HepG2 (cell line): ENCODE measurements around the gene DPYD. TPM values are rescaled to one million over a fixed set of nuclear protein-coding genes. Genes with fewer than 3 reads are reported as not detected.

Source experiments
- ATAC-seq: fragments of 200-7000 bp; cut with Tn5 transposase; 3 replicates; pipeline ENCODE4 v1.9.1; 2020; ENCODE audit warnings: mild to moderate bottlenecking, moderate library complexity
- BruUV-seq: library from RNA; stranded (reverse); fragments of 400-500 nt; replicated peaks from 2 replicates; lab custom pipeline; 2021; lab: Mats Ljungman, UMichigan
- CTCF ChIA-PET: fragments of 300-600 bp; formaldehyde crosslinking; extraction: SDS; loops from one replicate; lab custom pipeline; 2021; ENCODE audit warnings: low total read pairs, inconsistent platforms, low intra/inter-chr PET ratio; lab: Yijun Ruan, JAX
- POLR2A ChIA-PET: fragments of 350-600 bp; sonication (Branson Sonifier 250); formaldehyde crosslinking; loops from one replicate; lab custom pipeline; 2020; ENCODE audit warnings: antibody characterized with exemption, inconsistent platforms; lab: Yijun Ruan, JAX
- DNase-seq: peaks from one replicate; pipeline ENCODE4 v3.0.0-alpha.2; 2015; ENCODE audit warnings: low spot score
- FAIRE-seq: peaks from 3 replicates; lab custom pipeline; 2011; peaks lifted over from hg19 to GRCh38; lab: Jason Lieb, UNC
- H2AFZ ChIP-seq: one replicate; pipeline ENCODE4 v1.6.1; 2011; ENCODE audit warnings: low read length, inconsistent platforms
- H3K27ac ChIP-seq: fragments of 300-600 bp; 3 replicates; pipeline ENCODE4 v1.8.0; 2011; ENCODE audit warnings: mixed run types, mild to moderate bottlenecking, mixed read lengths, low read length, inconsistent platforms; ENCODE audit not compliant: insufficient read depth; ENCODE audit errors: extremely low read length
- H3K27me3 ChIP-seq, 2 experiments: fragments of 200-600 bp in 1 of 2; 2 replicates in 1 of 2; 3 replicates in 1 of 2; pipeline versions ENCODE4 v1.6.0 to v1.8.0; 2011; ENCODE audit warnings: low read length in 2 of 2, mild to moderate bottlenecking in 2 of 2, moderate library complexity in 2 of 2, inconsistent platforms in 1 of 2; ENCODE audit not compliant: insufficient read depth in 2 of 2, control insufficient read depth in 1 of 2
- H3K36me3 ChIP-seq, 2 experiments: fragments of 200-600 bp in 1 of 2; replicated peaks in 1 of 2; 2 replicates in 1 of 2; 3 replicates in 1 of 2; pipeline versions ENCODE4 v1.5.1 to v1.8.0; 2011; ENCODE audit warnings: low read length in 2 of 2, inconsistent platforms in 1 of 2; ENCODE audit not compliant: insufficient read depth in 2 of 2, control insufficient read depth in 1 of 2
- H3K4me1 ChIP-seq: 2 replicates; pipeline ENCODE4 v1.5.1; 2012; ENCODE audit warnings: low read length, inconsistent platforms; ENCODE audit not compliant: insufficient read depth
- H3K4me2 ChIP-seq: 2 replicates; pipeline ENCODE4 v1.6.0; 2011; ENCODE audit warnings: low read depth, low read length, inconsistent platforms
- H3K4me3 ChIP-seq, 3 experiments: fragments of 200-600 bp in 1 of 3; sonication (generic), shearing (Covaris generic) in 1 of 3; replicated peaks in 1 of 3; 2 replicates each; pipeline ENCODE4 v1.5.1; 2011 to 2016; ENCODE audit warnings: low read length in 3 of 3, inconsistent platforms in 2 of 3, low read depth in 2 of 3, mild to moderate bottlenecking in 2 of 3, control low read depth in 1 of 3, mixed read lengths in 1 of 3; ENCODE audit not compliant: insufficient read depth in 1 of 3
- H3K79me2 ChIP-seq: one replicate; pipeline ENCODE4 v1.6.1; 2011; ENCODE audit warnings: low read length, inconsistent platforms; ENCODE audit not compliant: insufficient read depth
- H3K9ac ChIP-seq: 2 replicates; pipeline ENCODE4 v1.6.0; 2011; ENCODE audit warnings: mild to moderate bottlenecking, low read depth, low read length, inconsistent platforms; ENCODE audit not compliant: insufficient read depth
- H3K9me3 ChIP-seq: 2 replicates; pipeline ENCODE4 v1.5.1; 2012; ENCODE audit warnings: mild to moderate bottlenecking, low read length
- H4K20me1 ChIP-seq: 2 replicates; pipeline ENCODE4 v1.6.0; 2011; ENCODE audit warnings: inconsistent platforms, mild to moderate bottlenecking, low read length, moderate library complexity; ENCODE audit not compliant: insufficient read depth
- BRD4 ChIP-seq: sonication (generic); formaldehyde crosslinking; IDR thresholded peaks from 2 replicates; pipeline ENCODE4 v1.4.0; 2020; ENCODE audit warnings: missing genetic modification reagents
- GATAD2A ChIP-seq: IDR thresholded peaks from 2 replicates; pipeline ENCODE4 v1.6.1; 2016
- GTF2F1 ChIP-seq: fragments of 150-350 bp; IDR thresholded peaks from 2 replicates; pipeline ENCODE4 v1.6.1; 2014; ENCODE audit warnings: low read length
- KLF11 ChIP-seq: IDR thresholded peaks from 2 replicates; pipeline ENCODE4 v1.6.1; 2016; ENCODE audit warnings: missing compliant biosample characterization
- NKX3-1 ChIP-seq: sonication (generic); formaldehyde crosslinking; IDR thresholded peaks from 2 replicates; pipeline ENCODE4 v1.5.0; 2020; ENCODE audit warnings: missing genetic modification reagents
- PRPF4 ChIP-seq: fragments of 200-400 bp; formaldehyde crosslinking; IDR thresholded peaks from 2 replicates; pipeline ENCODE4 v1.6.1; 2016; ENCODE audit warnings: low read length, low read depth; ENCODE audit not compliant: poor library complexity, severe bottlenecking
- REST ChIP-seq, 2 experiments: IDR thresholded peaks; 2 replicates each; pipeline ENCODE4 v1.6.1; 2011 to 2012; ENCODE audit warnings: low read length in 2 of 2, borderline replicate concordance in 1 of 2, low read depth in 1 of 2, mild to moderate bottlenecking in 1 of 2, moderate library complexity in 1 of 2
- SNAPC2 ChIP-seq: sonication (generic); formaldehyde crosslinking; IDR thresholded peaks from 2 replicates; pipeline ENCODE4 v1.8.1; 2022; ENCODE audit warnings: mild to moderate bottlenecking, missing genetic modification reagents
- SOX5 ChIP-seq: IDR thresholded peaks from 2 replicates; pipeline ENCODE4 v1.6.1; 2016; ENCODE audit warnings: borderline replicate concordance
- TCF7 ChIP-seq: sonication (generic); IDR thresholded peaks from 2 replicates; pipeline ENCODE4 v1.6.1; 2016; ENCODE audit warnings: antibody characterized with exemption, low read depth
- THAP11 ChIP-seq: IDR thresholded peaks from 2 replicates; pipeline ENCODE4 v1.6.1; 2016; ENCODE audit warnings: missing biosample characterization, missing genetic modification reagents
- ZKSCAN1 ChIP-seq: fragments of 150-350 bp; IDR thresholded peaks from 2 replicates; pipeline ENCODE4 v1.6.1; 2014; ENCODE audit warnings: low read length
- ZNF264 ChIP-seq: sonication (generic); formaldehyde crosslinking; IDR thresholded peaks from 2 replicates; pipeline ENCODE4 v1.4.0; 2020; ENCODE audit warnings: missing genetic modification reagents
- ZNF34 ChIP-seq: sonication (generic); formaldehyde crosslinking; IDR thresholded peaks from 2 replicates; pipeline ENCODE4 v1.4.0; 2020; ENCODE audit warnings: mild to moderate bottlenecking, missing genetic modification reagents, borderline replicate concordance
- ZNF451 ChIP-seq: sonication (generic); formaldehyde crosslinking; IDR thresholded peaks from 2 replicates; pipeline ENCODE4 v1.5.0; 2020; ENCODE audit warnings: mild to moderate bottlenecking, missing genetic modification reagents
- ZNF670 ChIP-seq: sonication (generic); formaldehyde crosslinking; IDR thresholded peaks from 2 replicates; pipeline ENCODE4 v1.8.0; 2022; ENCODE audit warnings: mild to moderate bottlenecking, missing genetic modification reagents, borderline replicate concordance
- ZNF747 ChIP-seq: sonication (generic); formaldehyde crosslinking; IDR thresholded peaks from 2 replicates; pipeline ENCODE4 v1.8.1; 2023; ENCODE audit warnings: missing genetic modification reagents, mild to moderate bottlenecking, borderline replicate concordance
- WGBS: methylation state at CpG from one replicate; pipeline ENCODE4 v1.1.6; 2017; ENCODE audit warnings: low lambda C conversion rate; 5-methylcytosine and 5-hydroxymethylcytosine counted together
- in situ Hi-C: cut with HindIII; loops from 2 replicates; pipeline ENCODE4 v1.10.0; 2017; ENCODE audit warnings: low pct_unique_long_range_greater_than_20kb; ENCODE audit not compliant: extremely low pct_ligation_motif_present
- intact Hi-C: fragments of 100-400 bp; cut with micrococcal nuclease; formaldehyde crosslinking; loops from one replicate; pipeline ENCODE4 v1.10.0; 2022; ENCODE audit not compliant: unreplicated experiment
- polyA plus RNA-seq, 8 experiments: library from polyadenylated mRNA; depleted of rRNA in 3 of 8; stranded (reverse) in 7 of 8; unstranded in 1 of 8; fragments of >200 nt; fragmentation: Illumina TruSeq in 4 of 8; extraction: Trizol in 4 of 8; gene quantifications; 2 replicates each; pipeline versions ENCODE4 v1.2.1 to v1.2.3, GENCODE V29; 2011 to 2016; ENCODE audit warnings: low read depth in 4 of 8, missing spikeins in 1 of 8, mixed read lengths in 1 of 8; ENCODE audit not compliant: insufficient read depth in 1 of 8
- total RNA-seq, 5 experiments: library from RNA; depleted of rRNA; stranded (reverse); fragments of >200 nt; fragmentation: Illumina TruSeq; extraction: Trizol; gene quantifications; 2 replicates each; pipeline ENCODE4 v1.2.3, GENCODE V29; 2016; ENCODE audit warnings: low read depth in 1 of 5
- TF ChIP-seq, protein P1 (sequence below): sonication (generic); formaldehyde crosslinking; conservative IDR thresholded peaks from 2 replicates; pipeline ENCODE4 v1.8.0; 2022; ENCODE audit warnings: mild to moderate bottlenecking, moderate library complexity, missing genetic modification reagents

DPYD gene
- total and polyA plus RNA-seq, 2 of the 13 experiments (the other 11 are each of a cell fraction or from before 2014, with no cell fraction given) = 1.3 to 3.4 TPM

DNA sequence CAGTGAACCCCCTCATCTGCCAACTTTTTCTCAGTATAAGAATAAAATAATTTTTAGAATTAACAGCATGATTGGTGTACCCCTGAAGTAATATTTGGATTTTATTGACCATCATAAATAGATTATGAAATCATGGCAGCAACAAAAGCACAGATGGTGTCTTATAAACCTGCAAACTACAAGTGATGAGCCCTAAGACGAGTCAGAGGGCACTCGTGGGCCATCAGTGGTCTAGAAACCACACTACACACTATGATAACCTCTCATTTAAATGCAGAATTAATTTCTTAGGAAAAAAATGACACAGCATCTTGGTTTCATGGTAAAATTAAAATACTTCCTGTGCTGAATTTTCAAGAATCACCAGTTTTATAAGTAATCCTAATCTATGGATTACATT lies 886.9 kb downstream of the DPYD start:
- FAIRE-seq = no peak
- Histone ChIP-seq H3K27ac (no peak overlapping the region), H3K4me1 (no peaks in the 10 kb centered on the region), H3K79me2 (no peaks in the 10 kb centered on the region), H3K9ac (no peak overlapping the region), H3K27me3 (no peaks in the 10 kb centered on the region), H3K4me3 (no peak overlapping the region), H2AFZ (no peak overlapping the region), H3K4me2 (no peak overlapping the region), H3K36me3 (no peaks in the 10 kb centered on the region), H3K9me3 (peaks cover 6% of the 10 kb centered on the region), H4K20me1 (no peaks in the 10 kb centered on the region)
- intact Hi-C loops (no loop called here), in situ Hi-C loops (no loop called here)
- no peak for TF ChIP-seq ZKSCAN1
- TF ChIP-seq TCF7 = no peak
- no peak for TF ChIP-seq SNAPC2 (CRISPR knock-in tag)
- TF ChIP-seq GATAD2A (CRISPR knock-in tag) = no peak
- TF ChIP-seq ZNF264 (CRISPR knock-in tag) = no peak
- TF ChIP-seq SOX5 (CRISPR knock-in tag) = no peak
- no peak for TF ChIP-seq ZNF34 (CRISPR knock-in tag)
- TF ChIP-seq KLF11 (CRISPR knock-in tag) = no peak
- TF ChIP-seq THAP11 (CRISPR knock-in tag) = no peak
- no peak for TF ChIP-seq PRPF4
- no peak for TF ChIP-seq GTF2F1
- no peak for TF ChIP-seq NKX3-1 (CRISPR knock-in tag)
- no peak for TF ChIP-seq ZNF747
- TF ChIP-seq, protein P1, sequence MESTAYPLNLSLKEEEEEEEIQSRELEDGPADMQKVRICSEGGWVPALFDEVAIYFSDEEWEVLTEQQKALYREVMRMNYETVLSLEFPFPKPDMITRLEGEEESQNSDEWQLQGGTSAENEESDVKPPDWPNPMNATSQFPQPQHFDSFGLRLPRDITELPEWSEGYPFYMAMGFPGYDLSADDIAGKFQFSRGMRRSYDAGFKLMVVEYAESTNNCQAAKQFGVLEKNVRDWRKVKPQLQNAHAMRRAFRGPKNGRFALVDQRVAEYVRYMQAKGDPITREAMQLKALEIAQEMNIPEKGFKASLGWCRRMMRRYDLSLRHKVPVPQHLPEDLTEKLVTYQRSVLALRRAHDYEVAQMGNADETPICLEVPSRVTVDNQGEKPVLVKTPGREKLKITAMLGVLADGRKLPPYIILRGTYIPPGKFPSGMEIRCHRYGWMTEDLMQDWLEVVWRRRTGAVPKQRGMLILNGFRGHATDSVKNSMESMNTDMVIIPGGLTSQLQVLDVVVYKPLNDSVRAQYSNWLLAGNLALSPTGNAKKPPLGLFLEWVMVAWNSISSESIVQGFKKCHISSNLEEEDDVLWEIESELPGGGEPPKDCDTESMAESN = no peak
- TF ChIP-seq ZNF451 (CRISPR knock-in tag) = no peak
- TF ChIP-seq ZNF670 = no peak
- no peak for TF ChIP-seq BRD4
- no peak for TF ChIP-seq REST (IDR thresholded peaks at IDR 0.05; ENCODE audit: borderline replicate concordance in 1 of 2, low read depth in 1 of 2, low read length in 2 of 2)
- BruUV-seq = no TSS peak
- WGBS = 0% methylated on average over 2 of the region's 2 CpGs
- ATAC-seq = no peak
- ChIA-PET CTCF (no interaction called here), POLR2A (no interaction called here)
- no peak for DNase-seq
